Gastroesophageal sphincter (tissue), 4 donors: ENCODE measurements around the gene ALDH3B1. TPM values are rescaled to one million over a fixed set of nuclear protein-coding genes. Genes with fewer than 3 reads are reported as not detected.

Experiments used
- ATAC-seq: fragments of 150-250 bp; one replicate; pipeline ENCODE4 v1.9.1; 2016; ENCODE audit warnings: mild to moderate bottlenecking, moderate library complexity
- H3K27ac ChIP-seq, 4 donors: fragments of 200-600 bp; sonication (generic) in 3 of 4; 1 replicate in 3 of 4; 2 replicates in 1 of 4; pipeline ENCODE4 v1.5.1; 2016 to 2019
- H3K27me3 ChIP-seq: fragments of 200-600 bp; sonication (generic); one replicate; pipeline ENCODE4 v1.5.1; 2019
- H3K36me3 ChIP-seq, 2 donors: fragments of 200-600 bp; sonication (generic); one replicate each; pipeline ENCODE4 v1.5.1; 2019; ENCODE audit warnings: control low read depth in 1 of 2
- H3K4me1 ChIP-seq, 3 donors: fragments of 200-600 bp; sonication (generic); 1 replicate in 2 of 3; 2 replicates in 1 of 3; pipeline ENCODE4 v1.5.1; 2016 to 2019; ENCODE audit warnings: control low read depth in 2 of 3
- H3K4me3 ChIP-seq, 2 donors: fragments of 200-600 bp; sonication (generic); one replicate each; pipeline ENCODE4 v1.5.1; 2019; ENCODE audit warnings: mild to moderate bottlenecking in 1 of 2, moderate library complexity in 1 of 2
- H3K9me3 ChIP-seq, 3 donors: fragments of 200-600 bp; sonication (generic); one replicate each; pipeline ENCODE4 v1.5.1; 2017 to 2019; ENCODE audit warnings: control low read depth in 2 of 3
- EP300 ChIP-seq: sonication (generic); formaldehyde crosslinking; IDR thresholded peaks from one replicate; pipeline ENCODE4 v1.6.1; 2017; ENCODE audit warnings: antibody characterized with exemption, mild to moderate bottlenecking
- POLR2A ChIP-seq, 2 donors: fragments of 450-650 bp; IDR thresholded peaks; one replicate each; pipeline ENCODE4 v1.6.1; 2017; ENCODE audit warnings: antibody characterized with exemption in 2 of 2, mild to moderate bottlenecking in 2 of 2, moderate library complexity in 1 of 2
- POLR2AphosphoS5 ChIP-seq: sonication (generic); formaldehyde crosslinking; IDR thresholded peaks from one replicate; pipeline ENCODE4 v1.6.1; 2017; ENCODE audit warnings: antibody characterized with exemption
- whole genome bisulfite sequencing, 2 donors: methylation state at CpG; one replicate each; pipeline ENCODE4 v1.1.5; 2018; ENCODE audit warnings: low coverage in 1 of 2; 5-methylcytosine and 5-hydroxymethylcytosine counted together
- total RNA-seq, 4 donors: library from RNA; depleted of rRNA; stranded (reverse); fragments of >200 nt; gene quantifications; one replicate each; pipeline ENCODE4 v1.1.0, GENCODE V29; 2016
- TF ChIP-seq, protein P1 (sequence below), 4 experiments: fragments of 200-600 bp in 2 of 4; fragments of 450-650 bp in 2 of 4; sonication (generic) in 1 of 4; IDR thresholded peaks; one replicate each; pipeline ENCODE4 v1.5.1; 2017 to 2019; ENCODE audit warnings: antibody characterized with exemption in 4 of 4, mild to moderate bottlenecking in 2 of 4, moderate library complexity in 2 of 4

Gene ALDH3B1
- total RNA-seq, 4 donors from 2014 or later: 6.4 to 15.1 (median 11.2) TPM

DNA sequence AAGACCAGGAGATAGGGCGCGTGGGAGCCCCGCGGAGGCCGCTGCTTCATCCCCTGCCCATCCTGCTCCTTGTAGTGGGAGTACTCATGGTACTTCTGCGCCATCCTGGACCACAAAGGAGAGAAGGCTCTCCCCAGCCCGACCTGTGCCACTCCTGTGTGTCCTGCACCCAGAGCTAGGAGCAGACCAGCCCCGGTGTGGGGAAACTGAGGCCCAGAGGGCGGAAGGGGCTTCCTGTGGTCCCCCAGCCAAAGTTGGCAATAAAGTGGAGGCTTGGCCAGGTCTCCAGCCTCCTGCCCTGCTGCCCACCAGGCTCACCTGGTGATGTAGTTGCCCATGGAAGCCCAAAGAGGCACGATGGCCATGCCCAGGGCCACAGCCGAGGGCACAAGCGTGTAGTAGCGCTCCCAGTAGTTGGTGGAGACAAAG, 10.9 kb upstream of the ALDH3B1 start:
- Histone ChIP-seq H3K27ac (no peak overlapping the region), H3K4me3 (no peak overlapping the region), H3K4me1 (peaks cover 0 to 16% (median 0%) of the 10 kb centered on the region in 3 donors), H3K27me3 (no peaks in the 10 kb centered on the region), H3K9me3 (no peaks in the 10 kb centered on the region), H3K36me3 (peaks cover 0 to 16% of the 10 kb centered on the region in 2 donors)
- TF ChIP-seq, protein P1, sequence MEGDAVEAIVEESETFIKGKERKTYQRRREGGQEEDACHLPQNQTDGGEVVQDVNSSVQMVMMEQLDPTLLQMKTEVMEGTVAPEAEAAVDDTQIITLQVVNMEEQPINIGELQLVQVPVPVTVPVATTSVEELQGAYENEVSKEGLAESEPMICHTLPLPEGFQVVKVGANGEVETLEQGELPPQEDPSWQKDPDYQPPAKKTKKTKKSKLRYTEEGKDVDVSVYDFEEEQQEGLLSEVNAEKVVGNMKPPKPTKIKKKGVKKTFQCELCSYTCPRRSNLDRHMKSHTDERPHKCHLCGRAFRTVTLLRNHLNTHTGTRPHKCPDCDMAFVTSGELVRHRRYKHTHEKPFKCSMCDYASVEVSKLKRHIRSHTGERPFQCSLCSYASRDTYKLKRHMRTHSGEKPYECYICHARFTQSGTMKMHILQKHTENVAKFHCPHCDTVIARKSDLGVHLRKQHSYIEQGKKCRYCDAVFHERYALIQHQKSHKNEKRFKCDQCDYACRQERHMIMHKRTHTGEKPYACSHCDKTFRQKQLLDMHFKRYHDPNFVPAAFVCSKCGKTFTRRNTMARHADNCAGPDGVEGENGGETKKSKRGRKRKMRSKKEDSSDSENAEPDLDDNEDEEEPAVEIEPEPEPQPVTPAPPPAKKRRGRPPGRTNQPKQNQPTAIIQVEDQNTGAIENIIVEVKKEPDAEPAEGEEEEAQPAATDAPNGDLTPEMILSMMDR (IDR thresholded peaks at IDR 0.05): no peak
- ATAC-seq: no peak
- 80 to 100% methylated on average over 1 to 7 of the region's 13 CpGs for WGBS, 2 donors

DNA sequence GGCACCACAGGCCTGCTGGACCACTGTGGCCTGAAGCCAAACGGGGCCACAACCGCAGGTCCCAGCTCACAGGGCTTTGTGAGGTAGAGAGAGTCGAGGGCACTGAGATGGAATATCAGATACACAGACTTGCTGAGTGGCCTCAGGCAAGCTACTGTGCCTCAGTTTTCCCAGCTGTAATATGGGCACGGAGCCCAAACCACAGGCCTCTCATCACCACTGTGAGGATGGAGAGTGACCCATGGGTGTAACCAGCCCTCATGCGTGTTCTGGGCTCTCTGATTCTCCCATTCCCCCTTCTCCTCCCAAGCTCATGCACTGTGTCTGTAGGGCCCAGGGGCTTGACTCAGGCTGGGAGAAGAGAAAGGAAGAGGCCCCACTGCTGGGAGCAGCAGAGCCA, 10.4 kb upstream of the ALDH3B1 start:
- Histone ChIP-seq H3K4me1 (peaks cover 0 to 20% (median 0%) of the 10 kb centered on the region in 3 donors), H3K27ac (no peak overlapping the region), H3K36me3 (peaks cover 0 to 12% of the 10 kb centered on the region in 2 donors), H3K9me3 (no peaks in the 10 kb centered on the region), H3K4me3 (no peak overlapping the region), H3K27me3 (no peaks in the 10 kb centered on the region)
- TF ChIP-seq, protein P1 (IDR thresholded peaks at IDR 0.05): no peak
- TF ChIP-seq POLR2A (IDR thresholded peaks at IDR 0.05) (no peak), POLR2AphosphoS5 (no peak), EP300 (no peak)
- WGBS, 2 donors: 80% methylated on average over 1 of the region's 5 CpGs; no CpG with 5 or more reads in 1 of the 2 donors
- no peak for ATAC-seq

DNA sequence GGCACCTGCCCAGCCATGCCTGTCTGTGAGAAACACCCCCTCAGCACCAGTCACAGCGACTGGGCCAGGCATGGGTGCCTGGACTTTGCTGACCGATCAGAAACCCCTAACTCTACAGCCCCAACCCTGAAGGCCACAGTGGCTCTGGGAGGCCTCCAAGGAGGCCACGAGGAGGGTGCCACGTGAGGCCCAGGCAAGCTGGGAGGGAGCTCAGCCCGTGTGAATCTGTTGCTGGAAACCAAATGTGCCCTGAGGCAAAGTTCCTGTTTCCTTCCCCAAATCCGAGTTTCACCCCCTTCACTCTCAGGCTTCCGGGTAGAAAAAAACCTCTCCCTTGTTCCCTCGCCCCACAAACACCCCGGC, 7.6 kb upstream of the ALDH3B1 start:
- peak overlapping the region in 1 of 2 donors; percentile 91 for H3K4me3 ChIP-seq
- no peak for ATAC-seq

DNA sequence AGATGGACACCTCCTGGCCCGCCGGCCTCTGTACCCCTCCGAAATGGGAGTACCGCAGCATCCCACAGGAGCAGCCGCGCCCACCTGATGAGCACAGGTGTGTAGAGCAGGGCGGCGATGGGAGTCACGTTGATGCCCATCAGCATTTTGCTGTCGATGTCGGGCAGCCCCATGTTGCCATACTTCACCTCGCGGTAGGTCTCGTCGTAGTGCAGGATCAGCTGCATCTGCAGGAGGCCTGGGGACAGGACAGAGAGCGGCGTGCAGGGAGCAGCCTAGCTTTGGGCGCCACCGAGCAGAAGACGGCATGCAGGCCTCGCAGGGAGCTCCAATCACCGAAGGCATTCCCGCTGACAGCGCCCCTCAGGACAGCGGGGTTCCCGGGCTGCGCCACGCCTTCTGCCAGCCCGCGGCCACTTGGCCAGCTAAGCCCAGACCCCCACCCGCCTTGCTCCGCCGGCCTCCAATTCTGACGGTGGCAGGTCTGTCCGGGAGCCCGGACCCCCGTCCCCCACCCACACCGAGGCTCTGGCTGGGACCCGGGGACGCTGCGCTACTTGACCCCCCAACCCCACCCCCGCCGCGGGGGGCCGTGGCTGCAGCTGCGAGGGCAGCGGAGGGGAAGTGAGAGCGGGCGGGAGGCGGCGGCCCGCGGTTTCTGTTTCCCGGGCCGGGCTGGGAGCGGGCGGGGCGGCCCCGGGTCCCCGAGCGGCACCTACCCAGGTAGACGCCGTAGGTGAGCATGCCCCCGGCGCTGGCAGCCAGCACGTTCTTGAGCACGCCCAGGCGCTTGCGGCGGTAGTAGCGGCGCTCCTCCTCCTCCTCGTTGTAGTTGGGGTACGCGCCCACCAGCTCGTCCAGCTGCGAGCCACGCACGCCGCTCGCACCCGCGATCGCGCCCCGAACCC, 6.9 kb upstream of the ALDH3B1 start:
- Histone ChIP-seq H3K4me3 (peak overlapping the region; percentile 42 to 91), H3K27ac (peak overlapping the region in 3 of 4 donors; percentile 72 to 80 (median 73)), H3K4me1 (peaks cover 0 to 22% (median 0%) of the 10 kb centered on the region in 3 donors), H3K27me3 (no peaks in the 10 kb centered on the region), H3K36me3 (no peaks in the 10 kb centered on the region), H3K9me3 (no peaks in the 10 kb centered on the region)
- no peak for TF ChIP-seq POLR2A (IDR thresholded peaks at IDR 0.05)
- no peak for TF ChIP-seq POLR2AphosphoS5
- TF ChIP-seq, protein P1 (IDR thresholded peaks at IDR 0.05): no peak
- TF ChIP-seq EP300: no peak
- no CpG with 5 or more reads among the region's 86 CpGs for WGBS, 2 donors
- ATAC-seq: peak; percentile 38

More for the DNA sequence above, 7.6 kb upstream of the ALDH3B1 start:
- Histone ChIP-seq H3K27ac (peak overlapping the region in 3 of 4 donors; percentile 72 to 80 (median 73)), H3K9me3 (no peaks in the 10 kb centered on the region), H3K36me3 (no peaks in the 10 kb centered on the region), H3K4me1 (peaks cover 0 to 20% (median 0%) of the 10 kb centered on the region in 3 donors), H3K27me3 (no peaks in the 10 kb centered on the region)
- WGBS, 2 donors: 40 to 83% methylated on average over 1 of the region's 9 CpGs
- TF ChIP-seq POLR2A (IDR thresholded peaks at IDR 0.05) (no peak), POLR2AphosphoS5 (no peak), EP300 (no peak)
- TF ChIP-seq, protein P1 (IDR thresholded peaks at IDR 0.05): no peak
